K562 (cell line): ENCODE data around the gene EZH1. TPM values are rescaled to one million over a fixed set of nuclear protein-coding genes. Genes with fewer than 3 reads are reported as not detected.

Experiments
- ELK1 ChIP-seq: sonication (generic); formaldehyde crosslinking; IDR thresholded peaks from 2 replicates; pipeline ENCODE4 v1.8.1; 2022; ENCODE audit warnings: missing genetic modification reagents
- FOXJ2 ChIP-seq: fragments of 200-800 bp; sonication (Bioruptor generic); IDR thresholded peaks from 2 replicates; pipeline ENCODE4 v1.6.1; 2016; ENCODE audit warnings: missing genetic modification characterization, missing compliant biosample characterization
- GTF3C2 ChIP-seq: IDR thresholded peaks from 3 replicates; pipeline ENCODE4 v1.6.1; 2011; ENCODE audit warnings: borderline replicate concordance, mild to moderate bottlenecking, moderate library complexity; ENCODE audit not compliant: insufficient read length; ENCODE audit errors: extremely low read depth
- HOXB6 ChIP-seq: fragments of 250-450 bp; sonication (Bioruptor Pico); IDR thresholded peaks from 2 replicates; pipeline ENCODE4 v1.5.1; 2022; ENCODE audit warnings: mild to moderate bottlenecking, borderline replicate concordance
- KDM2B ChIP-seq: fragments of 250-450 bp; sonication (Bioruptor Pico); IDR thresholded peaks from 2 replicates; pipeline ENCODE4 v1.8.0; 2021; ENCODE audit warnings: mild to moderate bottlenecking, moderate library complexity
- MEF2A ChIP-seq: IDR thresholded peaks from 2 replicates; pipeline ENCODE4 v1.6.1; 2011; ENCODE audit warnings: low read depth, mild to moderate bottlenecking, low read length, moderate library complexity; ENCODE audit not compliant: control insufficient read depth
- NCOA1 ChIP-seq: fragments of 450-650 bp; IDR thresholded peaks from 2 replicates; pipeline ENCODE4 v1.6.1; 2016; ENCODE audit warnings: low read depth
- NFIX ChIP-seq: fragments of 250-450 bp; sonication (Bioruptor Pico); IDR thresholded peaks from 2 replicates; pipeline ENCODE4 v1.4.0; 2020; ENCODE audit warnings: low read depth, mild to moderate bottlenecking, moderate library complexity
- POLR2B ChIP-seq: fragments of 450-650 bp; IDR thresholded peaks from 2 replicates; pipeline ENCODE4 v1.6.1; 2018; ENCODE audit warnings: low read depth; ENCODE audit not compliant: partially characterized antibody
- RBM39 ChIP-seq: fragments of 200-400 bp; formaldehyde crosslinking; optimal IDR thresholded peaks from 2 replicates; pipeline ENCODE3; 2018; ENCODE audit warnings: low read depth, low read length
- TAF9B ChIP-seq: fragments of 450-650 bp; IDR thresholded peaks from 2 replicates; pipeline ENCODE4 v1.6.1; 2018; ENCODE audit warnings: mild to moderate bottlenecking; ENCODE audit not compliant: partially characterized antibody
- TSC22D4 ChIP-seq: fragments of 450-650 bp; IDR thresholded peaks from 2 replicates; pipeline ENCODE4 v1.6.1; 2016; ENCODE audit warnings: missing genetic modification characterization, missing biosample characterization, control low read depth
- ZKSCAN8 ChIP-seq: fragments of 200-800 bp; sonication (Bioruptor generic); IDR thresholded peaks from 2 replicates; pipeline ENCODE4 v1.6.1; 2016; ENCODE audit warnings: missing genetic modification characterization, missing compliant biosample characterization
- ZNF316 ChIP-seq: fragments of 450-650 bp; IDR thresholded peaks from 2 replicates; pipeline ENCODE4 v1.6.1; 2016
- polyA plus RNA-seq, 8 experiments: library from polyadenylated mRNA; depleted of rRNA in 4 of 8; stranded (reverse) in 5 of 8; unstranded in 3 of 8; fragments of >200 nt; fragmentation: Nextera tagmentation in 2 of 8; fragmentation: Illumina TruSeq in 1 of 8; extraction: Ambion mirVana in 2 of 8; extraction: Trizol in 1 of 8; gene quantifications; 2 replicates each; pipeline versions ENCODE4 v1.2.1 to v1.2.3, GENCODE V29; 2011 to 2014; ENCODE audit warnings: inconsistent platforms in 1 of 8, missing spikeins in 1 of 8
- total RNA-seq, 7 experiments: library from RNA; depleted of rRNA in 6 of 7; stranded (reverse); fragments of >200 nt in 6 of 7; fragmentation: Illumina TruSeq in 2 of 7; extraction: Trizol in 2 of 7; gene quantifications; 2 replicates each; pipeline versions ENCODE4 v1.2.1 to v1.2.3, GENCODE V29; 2011 to 2021; ENCODE audit warnings: low replicate concordance in 1 of 7
- TF ChIP-seq, protein P1 (sequence below): fragments of 450-650 bp; IDR thresholded peaks from 2 replicates; pipeline ENCODE4 v1.6.1; 2018; ENCODE audit warnings: mild to moderate bottlenecking, low read depth; ENCODE audit not compliant: partially characterized antibody
- TF ChIP-seq, protein P2 (sequence below): fragments of 200-800 bp; sonication (Bioruptor generic); IDR thresholded peaks from 2 replicates; pipeline ENCODE4 v1.6.1; 2017; ENCODE audit warnings: missing genetic modification characterization, missing compliant biosample characterization
- TF ChIP-seq, protein P3 (sequence below): sonication (generic); formaldehyde crosslinking; IDR thresholded peaks from 2 replicates; pipeline ENCODE4 v1.8.1; 2023; ENCODE audit warnings: mild to moderate bottlenecking, missing genetic modification reagents

EZH1 gene
- total and polyA plus RNA-seq, 9 of the 15 experiments (the other 6 are each of a cell fraction or from before 2014, with no cell fraction given), result 8.6 to 40.8 (median 22.9) TPM

- TF ChIP-seq, protein P1, sequence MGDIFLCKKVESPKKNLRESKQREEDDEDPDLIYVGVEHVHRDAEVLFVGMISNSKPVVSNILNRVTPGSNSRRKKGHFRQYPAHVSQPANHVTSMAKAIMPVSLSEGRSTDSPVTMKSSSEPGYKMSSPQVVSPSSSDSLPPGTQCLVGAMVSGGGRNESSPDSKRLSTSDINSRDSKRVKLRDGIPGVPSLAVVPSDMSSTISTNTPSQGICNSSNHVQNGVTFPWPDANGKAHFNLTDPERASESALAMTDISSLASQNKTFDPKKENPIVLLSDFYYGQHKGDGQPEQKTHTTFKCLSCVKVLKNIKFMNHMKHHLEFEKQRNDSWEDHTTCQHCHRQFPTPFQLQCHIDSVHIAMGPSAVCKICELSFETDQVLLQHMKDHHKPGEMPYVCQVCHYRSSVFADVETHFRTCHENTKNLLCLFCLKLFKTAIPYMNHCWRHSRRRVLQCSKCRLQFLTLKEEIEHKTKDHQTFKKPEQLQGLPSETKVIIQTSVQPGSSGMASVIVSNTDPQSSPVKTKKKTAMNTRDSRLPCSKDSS, result no peak
- TF ChIP-seq POLR2B (peak; percentile 76), KDM2B (CRISPR knock-in tag) (peak; percentile 95), RBM39 (no peak), NCOA1 (peak; percentile 87; the same call in 1 of the 2 replicates), GTF3C2 (no peak), ELK1 (CRISPR knock-in tag) (no peak), MEF2A (peak; percentile 52; the same call in 1 of the 2 replicates), ZKSCAN8 (no peak), TAF9B (no peak), NFIX (no peak), TSC22D4 (tag) (no peak), ZNF316 (no peak), FOXJ2 (tag) (no peak), HOXB6 (CRISPR knock-in tag) (no peak)
- TF ChIP-seq, protein P2, sequence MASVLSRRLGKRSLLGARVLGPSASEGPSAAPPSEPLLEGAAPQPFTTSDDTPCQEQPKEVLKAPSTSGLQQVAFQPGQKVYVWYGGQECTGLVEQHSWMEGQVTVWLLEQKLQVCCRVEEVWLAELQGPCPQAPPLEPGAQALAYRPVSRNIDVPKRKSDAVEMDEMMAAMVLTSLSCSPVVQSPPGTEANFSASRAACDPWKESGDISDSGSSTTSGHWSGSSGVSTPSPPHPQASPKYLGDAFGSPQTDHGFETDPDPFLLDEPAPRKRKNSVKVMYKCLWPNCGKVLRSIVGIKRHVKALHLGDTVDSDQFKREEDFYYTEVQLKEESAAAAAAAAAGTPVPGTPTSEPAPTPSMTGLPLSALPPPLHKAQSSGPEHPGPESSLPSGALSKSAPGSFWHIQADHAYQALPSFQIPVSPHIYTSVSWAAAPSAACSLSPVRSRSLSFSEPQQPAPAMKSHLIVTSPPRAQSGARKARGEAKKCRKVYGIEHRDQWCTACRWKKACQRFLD (CRISPR knock-in tag), result no peak
- TF ChIP-seq, protein P3, sequence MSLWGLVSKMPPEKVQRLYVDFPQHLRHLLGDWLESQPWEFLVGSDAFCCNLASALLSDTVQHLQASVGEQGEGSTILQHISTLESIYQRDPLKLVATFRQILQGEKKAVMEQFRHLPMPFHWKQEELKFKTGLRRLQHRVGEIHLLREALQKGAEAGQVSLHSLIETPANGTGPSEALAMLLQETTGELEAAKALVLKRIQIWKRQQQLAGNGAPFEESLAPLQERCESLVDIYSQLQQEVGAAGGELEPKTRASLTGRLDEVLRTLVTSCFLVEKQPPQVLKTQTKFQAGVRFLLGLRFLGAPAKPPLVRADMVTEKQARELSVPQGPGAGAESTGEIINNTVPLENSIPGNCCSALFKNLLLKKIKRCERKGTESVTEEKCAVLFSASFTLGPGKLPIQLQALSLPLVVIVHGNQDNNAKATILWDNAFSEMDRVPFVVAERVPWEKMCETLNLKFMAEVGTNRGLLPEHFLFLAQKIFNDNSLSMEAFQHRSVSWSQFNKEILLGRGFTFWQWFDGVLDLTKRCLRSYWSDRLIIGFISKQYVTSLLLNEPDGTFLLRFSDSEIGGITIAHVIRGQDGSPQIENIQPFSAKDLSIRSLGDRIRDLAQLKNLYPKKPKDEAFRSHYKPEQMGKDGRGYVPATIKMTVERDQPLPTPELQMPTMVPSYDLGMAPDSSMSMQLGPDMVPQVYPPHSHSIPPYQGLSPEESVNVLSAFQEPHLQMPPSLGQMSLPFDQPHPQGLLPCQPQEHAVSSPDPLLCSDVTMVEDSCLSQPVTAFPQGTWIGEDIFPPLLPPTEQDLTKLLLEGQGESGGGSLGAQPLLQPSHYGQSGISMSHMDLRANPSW (CRISPR knock-in tag), result no peak
Measured at GRCh38 chr17:42779936-42780850, 35.4 kb upstream of the EZH1 start, which contains the start of gene WNK4 (continued).
